ENCODE results near the gene HNRNPA0. TPM values are rescaled to one million over a fixed set of nuclear protein-coding genes. Genes with fewer than 3 reads are reported as not detected.
"Not testable (repeated sequence)": the region's sequence is repeated elsewhere in the genome, so short reads cannot be mapped to it uniquely, and the experiment has no call there.

The HNRNPA0 gene
- total and polyA plus RNA-seq, 2 experiments from 2014 or later, result 15.1 to 39.9 TPM

GRCh38 chr5:137791387-137791786 is 37.2 kb upstream of the HNRNPA0 start:
- Histone ChIP-seq H2AFZ (no peak overlapping the region), H3K4me2 (no peak overlapping the region), H3F3A (replicated peaks; ENCODE audit: low read depth) (no peaks in the 10 kb centered on the region), H3K4me3 (no peak overlapping the region), H4K20me1 (replicated peaks; ENCODE audit: insufficient read depth) (no peaks in the 10 kb centered on the region), H3K79me2 (replicated peaks; ENCODE audit: insufficient read depth) (no peaks in the 10 kb centered on the region), H3K27ac (ENCODE audit: low read depth) (no peak overlapping the region), H3K36me3 (ENCODE audit: insufficient read depth) (no peaks in the 10 kb centered on the region), H3K27me3 (ENCODE audit: insufficient read depth) (no peaks in the 10 kb centered on the region), H3K4me1 (ENCODE audit: insufficient read depth) (no peaks in the 10 kb centered on the region), H3K9me2 (ENCODE audit: insufficient read depth) (no peaks in the 10 kb centered on the region)
- no peaks in the 10 kb centered on the region for H3K36me3 Mint-ChIP-seq (ENCODE audit: low read depth)
- H3K4me1 Mint-ChIP-seq, result no peaks in the 10 kb centered on the region
- H3K9me3 Mint-ChIP-seq, result no peaks in the 10 kb centered on the region
- ATAC-seq (no peak), DNase-seq (ENCODE audit: low spot score) (no peak)
- H3K27ac Mint-ChIP-seq, result no peak overlapping the region
- TF ChIP-seq POLR2AphosphoS5 (IDR thresholded peaks at IDR 0.05; ENCODE audit: low read depth) (no peak), STAT1 (IDR thresholded peaks at IDR 0.05; ENCODE audit: unreplicated experiment) (no peak), ZNF114 (CRISPR knock-in tag; IDR thresholded peaks at IDR 0.05) (no peak), ZNF331 (CRISPR knock-in tag; IDR thresholded peaks at IDR 0.05; ENCODE audit: low read depth) (no peak), EZH2phosphoT487 (IDR thresholded peaks at IDR 0.05; ENCODE audit: unreplicated experiment) (no peak), CREB1 (CRISPR knock-in tag; IDR thresholded peaks at IDR 0.05; ENCODE audit: low read depth) (no peak)
- H3K4me3 Mint-ChIP-seq, result no peak overlapping the region
- peaks cover 2% of the 10 kb centered on the region for H3K27me3 Mint-ChIP-seq (ENCODE audit: insufficient read depth, low read depth, poor library complexity)

GRCh38 chr5:137788560-137788959 is 34.4 kb upstream of the HNRNPA0 start:
- not testable (repeated sequence) for H3K27me3 Mint-ChIP-seq (ENCODE audit: insufficient read depth, low read depth, poor library complexity); DNase-seq (ENCODE audit: low spot score); H3K4me1 Mint-ChIP-seq; ATAC-seq; H3F3A ChIP-seq (replicated peaks; ENCODE audit: low read depth); H3K36me3 ChIP-seq (ENCODE audit: insufficient read depth); H3K4me3 Mint-ChIP-seq; H3K27ac Mint-ChIP-seq; H3K9me3 Mint-ChIP-seq; H3K36me3 Mint-ChIP-seq (ENCODE audit: low read depth); H3K4me3 ChIP-seq; H3K27ac ChIP-seq (ENCODE audit: low read depth); H3K27me3 ChIP-seq (ENCODE audit: insufficient read depth); H4K20me1 ChIP-seq (replicated peaks; ENCODE audit: insufficient read depth); H3K9me2 ChIP-seq (ENCODE audit: insufficient read depth); H2AFZ ChIP-seq; H3K79me2 ChIP-seq (replicated peaks; ENCODE audit: insufficient read depth); H3K4me2 ChIP-seq; H3K4me1 ChIP-seq (ENCODE audit: insufficient read depth)

GRCh38 chr5:137782984-137783536 is 28.9 kb upstream of the HNRNPA0 start:
- no peaks in the 10 kb centered on the region; the same call in 2 of the 3 replicates for H3K4me1 Mint-ChIP-seq
- no peaks in the 10 kb centered on the region for H3K79me2 ChIP-seq (replicated peaks; ENCODE audit: insufficient read depth)
- no peak overlapping the region for H3K4me3 Mint-ChIP-seq
- H3K27ac ChIP-seq (ENCODE audit: low read depth), result no peak overlapping the region
- H3K9me2 ChIP-seq (ENCODE audit: insufficient read depth), result no peaks in the 10 kb centered on the region
- ATAC-seq (no peak), DNase-seq (ENCODE audit: low spot score) (no peak)
- H3F3A ChIP-seq (replicated peaks; ENCODE audit: low read depth), result no peaks in the 10 kb centered on the region
- H3K36me3 Mint-ChIP-seq (ENCODE audit: low read depth), result no peaks in the 10 kb centered on the region
- H3K4me2 ChIP-seq, result no peak overlapping the region
- TF ChIP-seq ZNF331 (CRISPR knock-in tag; IDR thresholded peaks at IDR 0.05; ENCODE audit: low read depth), result no peak
- H3K27me3 Mint-ChIP-seq (ENCODE audit: insufficient read depth, low read depth, poor library complexity), result no peaks in the 10 kb centered on the region
- H3K27ac Mint-ChIP-seq, result no peak overlapping the region
- H3K36me3 ChIP-seq (ENCODE audit: insufficient read depth), result no peaks in the 10 kb centered on the region
- H3K27me3 ChIP-seq (ENCODE audit: insufficient read depth), result no peaks in the 10 kb centered on the region
- no peaks in the 10 kb centered on the region for H3K4me1 ChIP-seq (ENCODE audit: insufficient read depth)
- H2AFZ ChIP-seq, result no peak overlapping the region
- no peaks in the 10 kb centered on the region for H4K20me1 ChIP-seq (replicated peaks; ENCODE audit: insufficient read depth)
- no peak overlapping the region for H3K4me3 ChIP-seq
- H3K9me3 Mint-ChIP-seq, result no peaks in the 10 kb centered on the region

- Histone ChIP-seq H3K4me2 (no peak overlapping the region), H3K79me2 (replicated peaks; ENCODE audit: insufficient read depth) (no peaks in the 10 kb centered on the region), H3F3A (replicated peaks; ENCODE audit: low read depth) (no peaks in the 10 kb centered on the region), H3K9me2 (ENCODE audit: insufficient read depth) (no peaks in the 10 kb centered on the region), H3K4me3 (no peak overlapping the region), H3K36me3 (ENCODE audit: insufficient read depth) (no peaks in the 10 kb centered on the region), H3K27ac (ENCODE audit: low read depth) (no peak overlapping the region), H3K4me1 (ENCODE audit: insufficient read depth) (no peaks in the 10 kb centered on the region), H2AFZ (no peak overlapping the region), H3K27me3 (ENCODE audit: insufficient read depth) (no peaks in the 10 kb centered on the region), H4K20me1 (replicated peaks; ENCODE audit: insufficient read depth) (no peaks in the 10 kb centered on the region)
- ATAC-seq (no peak), DNase-seq (ENCODE audit: low spot score) (no peak)
- Mint-ChIP-seq H3K9me3 (no peaks in the 10 kb centered on the region), H3K36me3 (ENCODE audit: low read depth) (no peaks in the 10 kb centered on the region), H3K27me3 (ENCODE audit: insufficient read depth, low read depth, poor library complexity) (no peaks in the 10 kb centered on the region), H3K4me1 (no peaks in the 10 kb centered on the region; the same call in 2 of the 3 replicates), H3K27ac (no peak overlapping the region), H3K4me3 (no peak overlapping the region)
- no peak for TF ChIP-seq CTCF (conservative IDR thresholded peaks at IDR 0.05; ENCODE audit: low read depth in 2 of 2)
- TF ChIP-seq EZH2 (IDR thresholded peaks at IDR 0.05; ENCODE audit: low read depth, unreplicated experiment), result no peak
- no peak for TF ChIP-seq CREB1 (CRISPR knock-in tag; IDR thresholded peaks at IDR 0.05; ENCODE audit: low read depth)
- TF ChIP-seq ETS1 (IDR thresholded peaks at IDR 0.05), result no peak
- no peak for TF ChIP-seq ZNF331 (CRISPR knock-in tag; IDR thresholded peaks at IDR 0.05; ENCODE audit: low read depth)
- no peak for TF ChIP-seq ZNF114 (CRISPR knock-in tag; IDR thresholded peaks at IDR 0.05)
- TF ChIP-seq POLR2AphosphoS5 (IDR thresholded peaks at IDR 0.05; ENCODE audit: low read depth), result no peak
- TF ChIP-seq JUNB (IDR thresholded peaks at IDR 0.05; ENCODE audit: unreplicated experiment), result no peak
Observed at GRCh38 chr5:137782055-137782454, 27.9 kb upstream of the HNRNPA0 start.

Data from GM23338 (cell line).